HepG2 (cell line): ENCODE results near the gene CFAP100. TPM values are rescaled to one million over a fixed set of nuclear protein-coding genes. Genes with fewer than 3 reads are reported as not detected.

Experiments
- ARID4A ChIP-seq: sonication (generic); formaldehyde crosslinking; IDR thresholded peaks from 2 replicates; pipeline ENCODE4 v1.5.0; 2020; ENCODE audit warnings: mild to moderate bottlenecking, missing genetic modification reagents, borderline replicate concordance
- ATM ChIP-seq: fragments of 450-650 bp; IDR thresholded peaks from 2 replicates; pipeline ENCODE4 v1.7.1; 2017; ENCODE audit warnings: mild to moderate bottlenecking, borderline replicate concordance
- ETV5 ChIP-seq: IDR thresholded peaks from 2 replicates; pipeline ENCODE4 v1.6.1; 2018; ENCODE audit warnings: missing biosample characterization, missing genetic modification reagents, inconsistent platforms, borderline replicate concordance
- IRF9 ChIP-seq: sonication (generic); formaldehyde crosslinking; IDR thresholded peaks from 2 replicates; pipeline ENCODE4 v1.8.0; 2022; ENCODE audit warnings: missing genetic modification reagents, mild to moderate bottlenecking, borderline replicate concordance
- MAZ ChIP-seq, 2 experiments: sonication (generic) in 1 of 2; formaldehyde crosslinking in 1 of 2; IDR thresholded peaks; 2 replicates each; pipeline versions ENCODE4 v1.5.0 to v1.6.1; 2012 to 2020; ENCODE audit warnings: low read depth in 2 of 2, mild to moderate bottlenecking in 2 of 2, borderline replicate concordance in 1 of 2, improper control_type of control experiment in 1 of 2, low read length in 1 of 2, missing genetic modification reagents in 1 of 2, moderate library complexity in 1 of 2
- SRSF4 ChIP-seq: fragments of 200-400 bp; formaldehyde crosslinking; IDR thresholded peaks from one replicate; pipeline ENCODE4 v1.6.1; 2018; ENCODE audit warnings: mild to moderate bottlenecking, low read depth, low read length, moderate library complexity; ENCODE audit not compliant: poor library complexity, severe bottlenecking
- TBL1XR1 ChIP-seq: fragments of 150-350 bp; IDR thresholded peaks from 2 replicates; pipeline ENCODE4 v1.6.1; 2014; ENCODE audit warnings: borderline replicate concordance, low read length; ENCODE audit not compliant: partially characterized antibody
- ZNF10 ChIP-seq: sonication (generic); formaldehyde crosslinking; IDR thresholded peaks from 2 replicates; pipeline ENCODE4 v1.4.0; 2020; ENCODE audit warnings: mild to moderate bottlenecking, low read depth, missing genetic modification reagents, borderline replicate concordance
- ZNF124 ChIP-seq: sonication (generic); formaldehyde crosslinking; IDR thresholded peaks from 2 replicates; pipeline ENCODE4 v1.4.0; 2020; ENCODE audit warnings: missing genetic modification reagents
- ZNF572 ChIP-seq: sonication (generic); formaldehyde crosslinking; IDR thresholded peaks from 2 replicates; pipeline ENCODE4 v1.5.1; 2020; ENCODE audit warnings: mild to moderate bottlenecking, missing genetic modification reagents
- ZNF616 ChIP-seq: sonication (generic); formaldehyde crosslinking; IDR thresholded peaks from 2 replicates; pipeline ENCODE4 v1.5.0; 2020; ENCODE audit warnings: low read depth, mild to moderate bottlenecking, missing genetic modification reagents
- ZUFSP ChIP-seq: sonication (generic); formaldehyde crosslinking; IDR thresholded peaks from 2 replicates; pipeline ENCODE4 v1.9.0; 2021; ENCODE audit warnings: missing genetic modification reagents, mild to moderate bottlenecking, borderline replicate concordance
- polyA plus RNA-seq, 8 experiments: library from polyadenylated mRNA; depleted of rRNA in 3 of 8; stranded (reverse) in 7 of 8; unstranded in 1 of 8; fragments of >200 nt; fragmentation: Illumina TruSeq in 4 of 8; extraction: Trizol in 4 of 8; gene quantifications; 2 replicates each; pipeline versions ENCODE4 v1.2.1 to v1.2.3, GENCODE V29; 2011 to 2016; ENCODE audit warnings: low read depth in 4 of 8, missing spikeins in 1 of 8, mixed read lengths in 1 of 8; ENCODE audit not compliant: insufficient read depth in 1 of 8
- total RNA-seq, 5 experiments: library from RNA; depleted of rRNA; stranded (reverse); fragments of >200 nt; fragmentation: Illumina TruSeq; extraction: Trizol; gene quantifications; 2 replicates each; pipeline ENCODE4 v1.2.3, GENCODE V29; 2016; ENCODE audit warnings: low read depth in 1 of 5
- TF ChIP-seq, protein P1 (sequence below): sonication (generic); formaldehyde crosslinking; IDR thresholded peaks from 2 replicates; pipeline ENCODE4 v1.8.0; 2022; ENCODE audit warnings: missing genetic modification reagents, mild to moderate bottlenecking, moderate library complexity, borderline replicate concordance
- TF ChIP-seq, protein P2 (sequence below): IDR thresholded peaks from 2 replicates; pipeline ENCODE4 v1.6.1; 2016; ENCODE audit warnings: missing compliant biosample characterization, missing genetic modification reagents, borderline replicate concordance
- TF ChIP-seq, protein P3 (sequence below): sonication (generic); formaldehyde crosslinking; IDR thresholded peaks from 2 replicates; pipeline ENCODE4 v1.4.0; 2020; ENCODE audit warnings: mild to moderate bottlenecking, missing genetic modification reagents

Gene CFAP100
- total and polyA plus RNA-seq, 2 of the 13 experiments (the other 11 are each of a cell fraction or from before 2014, with no cell fraction given): 0.32 TPM; not detected in 1

DNA sequence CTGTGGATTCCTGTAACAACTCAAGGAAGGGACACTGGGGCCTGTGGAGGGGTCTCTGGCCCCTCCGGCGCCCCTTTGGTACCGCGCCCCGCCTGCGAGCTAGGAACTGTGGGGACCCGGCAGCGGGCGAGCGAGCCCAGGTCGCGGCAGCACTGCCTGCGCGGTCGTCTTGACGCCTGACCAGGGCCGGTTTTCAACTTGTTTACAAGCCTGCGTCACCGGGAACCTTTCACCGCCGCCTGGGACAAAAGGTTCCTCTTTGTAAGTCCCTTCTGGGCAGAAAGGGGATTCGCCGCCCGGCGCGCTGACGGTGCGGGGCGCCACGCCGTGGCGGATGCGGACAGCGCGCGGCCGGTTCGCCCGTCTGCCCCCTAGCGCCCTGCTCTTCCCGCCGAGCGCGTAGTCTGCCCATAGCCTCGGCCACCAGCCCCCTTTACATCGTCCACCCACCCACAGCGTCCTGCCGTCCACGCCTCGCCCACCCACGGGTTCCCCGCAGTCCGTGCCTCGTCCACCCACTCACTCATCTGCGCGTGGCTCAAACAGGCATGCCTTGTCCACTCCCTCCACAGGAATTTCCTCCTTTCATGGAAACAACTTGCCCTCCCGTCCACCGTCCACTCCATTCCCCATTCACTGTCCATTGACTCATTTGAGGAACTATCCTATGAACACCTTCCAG, 5.5 kb upstream of the CFAP100 start (continued):
- TF ChIP-seq, protein P1, sequence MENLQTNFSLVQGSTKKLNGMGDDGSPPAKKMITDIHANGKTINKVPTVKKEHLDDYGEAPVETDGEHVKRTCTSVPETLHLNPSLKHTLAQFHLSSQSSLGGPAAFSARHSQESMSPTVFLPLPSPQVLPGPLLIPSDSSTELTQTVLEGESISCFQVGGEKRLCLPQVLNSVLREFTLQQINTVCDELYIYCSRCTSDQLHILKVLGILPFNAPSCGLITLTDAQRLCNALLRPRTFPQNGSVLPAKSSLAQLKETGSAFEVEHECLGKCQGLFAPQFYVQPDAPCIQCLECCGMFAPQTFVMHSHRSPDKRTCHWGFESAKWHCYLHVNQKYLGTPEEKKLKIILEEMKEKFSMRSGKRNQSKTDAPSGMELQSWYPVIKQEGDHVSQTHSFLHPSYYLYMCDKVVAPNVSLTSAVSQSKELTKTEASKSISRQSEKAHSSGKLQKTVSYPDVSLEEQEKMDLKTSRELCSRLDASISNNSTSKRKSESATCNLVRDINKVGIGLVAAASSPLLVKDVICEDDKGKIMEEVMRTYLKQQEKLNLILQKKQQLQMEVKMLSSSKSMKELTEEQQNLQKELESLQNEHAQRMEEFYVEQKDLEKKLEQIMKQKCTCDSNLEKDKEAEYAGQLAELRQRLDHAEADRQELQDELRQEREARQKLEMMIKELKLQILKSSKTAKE (CRISPR knock-in tag): peak; percentile 52; the same call in 1 of the 2 replicates
- TF ChIP-seq, protein P2, sequence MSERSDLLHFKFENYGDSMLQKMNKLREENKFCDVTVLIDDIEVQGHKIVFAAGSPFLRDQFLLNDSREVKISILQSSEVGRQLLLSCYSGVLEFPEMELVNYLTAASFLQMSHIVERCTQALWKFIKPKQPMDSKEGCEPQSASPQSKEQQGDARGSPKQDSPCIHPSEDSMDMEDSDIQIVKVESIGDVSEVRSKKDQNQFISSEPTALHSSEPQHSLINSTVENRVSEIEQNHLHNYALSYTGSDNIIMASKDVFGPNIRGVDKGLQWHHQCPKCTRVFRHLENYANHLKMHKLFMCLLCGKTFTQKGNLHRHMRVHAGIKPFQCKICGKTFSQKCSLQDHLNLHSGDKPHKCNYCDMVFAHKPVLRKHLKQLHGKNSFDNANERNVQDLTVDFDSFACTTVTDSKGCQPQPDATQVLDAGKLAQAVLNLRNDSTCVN: 0 out of 2 replicates have a peak, but pooled peaks have one; percentile 30
- TF ChIP-seq ATM (no peak), IRF9 (CRISPR knock-in tag) (no peak; the same call in 1 of the 2 replicates), ZNF572 (CRISPR knock-in tag) (0 out of 2 replicates have a peak, but pooled peaks have one; percentile 72), ZNF616 (no peak), SRSF4 (no peak), ETV5 (CRISPR knock-in tag) (peak; percentile 40; the same call in 1 of the 2 replicates), ZNF10 (CRISPR knock-in tag) (no peak), ZNF124 (CRISPR knock-in tag) (peak; percentile 52; the same call in 1 of the 2 replicates), ARID4A (CRISPR knock-in tag) (peak; percentile 54; the same call in 1 of the 2 replicates), MAZ (IDR thresholded peaks at IDR 0.05; ENCODE audit: borderline replicate concordance, low read depth, low read length) (no peak), MAZ (CRISPR knock-in tag; IDR thresholded peaks at IDR 0.05; ENCODE audit: low read depth) (peak; percentile 77), TBL1XR1 (no peak), ZUFSP (CRISPR knock-in tag) (0 out of 2 replicates have a peak, but pooled peaks have one; percentile 61)
- TF ChIP-seq, protein P3, sequence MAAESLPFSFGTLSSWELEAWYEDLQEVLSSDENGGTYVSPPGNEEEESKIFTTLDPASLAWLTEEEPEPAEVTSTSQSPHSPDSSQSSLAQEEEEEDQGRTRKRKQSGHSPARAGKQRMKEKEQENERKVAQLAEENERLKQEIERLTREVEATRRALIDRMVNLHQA (CRISPR knock-in tag): no peak
